ENCODE measurements around the gene P2RY11.

P2RY11 gene

DNA sequence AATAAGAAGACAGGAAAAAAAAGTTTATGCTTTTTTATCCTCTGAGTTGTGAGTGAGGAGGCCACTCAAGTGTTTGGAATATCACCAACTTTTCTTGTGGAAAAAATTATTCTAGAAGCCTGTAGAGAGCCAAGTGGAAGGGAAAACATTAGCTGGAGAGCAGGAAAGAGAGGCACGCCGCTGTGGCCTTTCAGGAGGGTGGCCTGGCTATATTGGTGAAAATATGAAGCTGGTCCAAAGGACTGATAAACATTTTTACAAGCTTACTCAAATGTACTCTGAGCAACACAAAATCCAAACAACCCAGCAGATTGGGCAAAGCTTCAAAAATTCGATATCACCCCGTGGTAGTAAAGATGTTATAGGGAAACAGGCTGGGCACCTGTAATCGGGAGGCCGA is 10.6 kb downstream of the P2RY11 start:
- Mint-ChIP-seq H3K36me3 (ENCODE audit: insufficient read depth) (peaks cover 25% of the 10 kb centered on the region), H3K4me1 (peaks cover 13% of the 10 kb centered on the region), H3K9me3 (no peaks in the 10 kb centered on the region), H3K27me3 (no peaks in the 10 kb centered on the region), H3K27ac (ENCODE audit: low read depth) (no peak overlapping the region), H3K4me3 (no peak overlapping the region)
- ATAC-seq (replicated peaks; ENCODE audit: extremely low read depth, poor library complexity, severe bottlenecking) (no peak), DNase-seq (ENCODE audit: low spot score in 2 of 2) (no peak)

GRCh38 chr19:10124429-10124828 is 12.9 kb downstream of the P2RY11 start:
- DNase-seq (ENCODE audit: low spot score in 2 of 2) (no peak), ATAC-seq (replicated peaks; ENCODE audit: extremely low read depth, poor library complexity, severe bottlenecking) (no peak)
- Mint-ChIP-seq H3K4me1 (peaks cover 6% of the 10 kb centered on the region), H3K36me3 (ENCODE audit: insufficient read depth) (peaks cover 11% of the 10 kb centered on the region), H3K4me3 (no peak overlapping the region), H3K27ac (ENCODE audit: low read depth) (no peak overlapping the region), H3K27me3 (no peaks in the 10 kb centered on the region), H3K9me3 (no peaks in the 10 kb centered on the region)

DNA sequence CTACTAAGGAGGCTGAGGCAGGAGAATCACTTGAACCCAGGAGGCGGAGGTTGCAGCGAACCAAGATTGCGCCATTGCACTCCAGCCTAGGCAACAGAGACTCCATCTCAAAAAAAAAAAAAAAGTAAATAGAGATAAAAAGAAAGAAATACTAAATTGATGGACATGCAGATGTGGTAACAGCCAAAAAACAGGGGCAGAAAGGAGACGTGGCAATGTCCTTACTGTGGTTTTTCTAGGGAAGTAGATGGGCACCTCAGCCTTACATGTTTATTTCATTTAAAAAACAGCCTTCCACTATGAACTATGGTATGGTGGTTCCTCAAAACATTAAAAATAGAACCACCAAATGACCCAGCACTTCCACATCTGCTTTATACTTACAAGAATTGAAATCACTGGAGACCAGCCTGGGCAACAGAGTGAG is 14.7 kb downstream of the P2RY11 start:
- peaks cover 9% of the 10 kb centered on the region for H3K36me3 Mint-ChIP-seq (ENCODE audit: insufficient read depth)
- H3K27ac Mint-ChIP-seq (ENCODE audit: low read depth), result no peak overlapping the region

DNA sequence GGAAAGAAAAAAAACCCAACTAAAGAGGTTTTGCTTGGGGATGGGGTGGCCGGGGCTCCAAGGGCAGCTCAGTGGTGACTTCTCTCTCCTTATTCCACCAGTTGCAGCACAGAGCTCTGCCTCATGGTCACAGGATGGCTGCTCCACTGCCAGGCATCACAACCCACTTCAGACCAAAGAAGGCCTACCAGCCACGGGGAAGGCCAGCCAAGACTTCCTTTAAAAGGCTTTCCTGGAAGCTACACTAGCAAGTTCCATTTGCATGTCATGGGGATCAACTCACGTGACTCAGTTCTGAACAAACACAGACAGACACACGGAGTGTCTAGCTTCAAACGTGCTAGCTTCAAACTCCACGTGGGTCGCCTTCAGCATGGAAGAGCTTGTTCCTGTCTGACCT is 21.4 kb downstream of the P2RY11 start:
- DNase-seq (ENCODE audit: low spot score in 2 of 2) (no peak), ATAC-seq (replicated peaks; ENCODE audit: extremely low read depth, poor library complexity, severe bottlenecking) (no peak)
- H3K4me1 Mint-ChIP-seq, result peaks cover 5% of the 10 kb centered on the region
- peak overlapping the region; percentile 55 for H3K27ac Mint-ChIP-seq (ENCODE audit: low read depth)
- no peaks in the 10 kb centered on the region for H3K27me3 Mint-ChIP-seq
- no peaks in the 10 kb centered on the region for H3K9me3 Mint-ChIP-seq
- peaks cover 26% of the 10 kb centered on the region for H3K36me3 Mint-ChIP-seq (ENCODE audit: insufficient read depth)
- H3K4me3 Mint-ChIP-seq, result no peak overlapping the region

More for the DNA sequence above, 14.7 kb downstream of the P2RY11 start:
- Mint-ChIP-seq H3K9me3 (no peaks in the 10 kb centered on the region), H3K4me1 (no peaks in the 10 kb centered on the region), H3K27me3 (no peaks in the 10 kb centered on the region), H3K4me3 (no peak overlapping the region)
- ATAC-seq (replicated peaks; ENCODE audit: extremely low read depth, poor library complexity, severe bottlenecking), result no peak
- DNase-seq (ENCODE audit: low spot score in 2 of 2), result no peak

DNA sequence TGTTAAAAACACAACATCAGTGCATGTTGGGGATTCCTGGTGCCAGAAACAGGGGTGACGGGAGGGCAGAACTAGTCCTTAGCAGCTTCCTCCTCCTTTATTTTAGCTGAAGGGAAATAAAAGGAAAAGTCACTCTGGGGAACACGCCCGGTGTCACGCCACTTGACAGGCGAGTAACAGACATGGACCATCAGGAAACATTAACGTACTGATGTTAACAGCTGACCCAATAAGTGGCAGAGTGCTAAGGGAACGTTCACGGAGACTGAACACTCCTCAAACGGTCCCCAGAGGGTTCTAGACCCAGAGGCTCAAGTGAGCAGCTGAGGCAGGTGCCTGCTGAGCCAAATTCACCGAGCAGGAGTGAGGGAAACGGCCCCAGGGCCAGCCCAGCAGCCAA is 22.1 kb downstream of the P2RY11 start:
- no peaks in the 10 kb centered on the region for H3K9me3 Mint-ChIP-seq
- no peak for ATAC-seq (replicated peaks; ENCODE audit: extremely low read depth, poor library complexity, severe bottlenecking)
- peaks cover 5% of the 10 kb centered on the region for H3K4me1 Mint-ChIP-seq
- no peaks in the 10 kb centered on the region for H3K27me3 Mint-ChIP-seq
- peaks cover 26% of the 10 kb centered on the region for H3K36me3 Mint-ChIP-seq (ENCODE audit: insufficient read depth)
- no peak for DNase-seq (ENCODE audit: low spot score in 2 of 2)
- H3K4me3 Mint-ChIP-seq, result no peak overlapping the region
- no peak overlapping the region for H3K27ac Mint-ChIP-seq (ENCODE audit: low read depth)

- H3K27me3 Mint-ChIP-seq, result no peaks in the 10 kb centered on the region
Observed at GRCh38 chr19:10134040-10134439, 22.5 kb downstream of the P2RY11 start.

GRCh38 chr19:10135551-10136334 is 24.2 kb downstream of the P2RY11 start:
- no peak overlapping the region for H3K27ac Mint-ChIP-seq (ENCODE audit: low read depth)
- peaks cover 33% of the 10 kb centered on the region for H3K36me3 Mint-ChIP-seq (ENCODE audit: insufficient read depth)

More at GRCh38 chr19:10134040-10134439, 22.5 kb downstream of the P2RY11 start:
- ATAC-seq (replicated peaks; ENCODE audit: extremely low read depth, poor library complexity, severe bottlenecking), result no peak
- Mint-ChIP-seq H3K36me3 (ENCODE audit: insufficient read depth) (peaks cover 28% of the 10 kb centered on the region), H3K27ac (ENCODE audit: low read depth) (no peak overlapping the region), H3K4me1 (peaks cover 5% of the 10 kb centered on the region), H3K4me3 (no peak overlapping the region), H3K9me3 (no peaks in the 10 kb centered on the region)
- DNase-seq (ENCODE audit: low spot score in 2 of 2), result no peak

DNA sequence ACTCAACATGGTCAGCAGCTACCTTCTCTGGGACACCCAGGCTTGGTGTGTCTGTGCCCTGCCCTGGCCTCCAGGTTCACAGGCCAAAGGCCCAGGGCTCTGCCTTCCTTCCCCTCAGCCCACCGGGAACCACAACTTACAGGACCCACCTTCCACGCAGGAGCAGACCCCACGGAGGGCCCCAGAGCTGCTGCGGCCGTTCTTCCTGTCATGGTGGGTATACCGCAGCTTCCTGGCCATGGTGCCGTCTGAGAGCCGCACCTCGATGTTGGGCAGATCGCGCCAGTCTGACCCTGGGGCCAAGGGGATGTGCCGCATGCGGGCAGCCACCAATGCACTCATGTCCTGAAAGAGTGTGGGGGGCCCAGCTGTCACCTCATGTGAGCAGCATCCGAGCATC is 25.4 kb downstream of the P2RY11 start:
- Mint-ChIP-seq H3K4me1 (peaks cover 7% of the 10 kb centered on the region), H3K36me3 (ENCODE audit: insufficient read depth) (peaks cover 32% of the 10 kb centered on the region), H3K27ac (ENCODE audit: low read depth) (peak overlapping the region; percentile 53), H3K9me3 (no peaks in the 10 kb centered on the region), H3K4me3 (no peak overlapping the region), H3K27me3 (no peaks in the 10 kb centered on the region)
- DNase-seq (ENCODE audit: low spot score in 2 of 2) (no peak), ATAC-seq (replicated peaks; ENCODE audit: extremely low read depth, poor library complexity, severe bottlenecking) (no peak)

More at GRCh38 chr19:10135551-10136334, 24.2 kb downstream of the P2RY11 start:
- no peak for DNase-seq (ENCODE audit: low spot score in 2 of 2)
- H3K27me3 Mint-ChIP-seq, result no peaks in the 10 kb centered on the region
- no peaks in the 10 kb centered on the region for H3K9me3 Mint-ChIP-seq
- H3K4me3 Mint-ChIP-seq, result no peak overlapping the region
- H3K4me1 Mint-ChIP-seq, result peaks cover 5% of the 10 kb centered on the region
- no peak for ATAC-seq (replicated peaks; ENCODE audit: extremely low read depth, poor library complexity, severe bottlenecking)

DNA sequence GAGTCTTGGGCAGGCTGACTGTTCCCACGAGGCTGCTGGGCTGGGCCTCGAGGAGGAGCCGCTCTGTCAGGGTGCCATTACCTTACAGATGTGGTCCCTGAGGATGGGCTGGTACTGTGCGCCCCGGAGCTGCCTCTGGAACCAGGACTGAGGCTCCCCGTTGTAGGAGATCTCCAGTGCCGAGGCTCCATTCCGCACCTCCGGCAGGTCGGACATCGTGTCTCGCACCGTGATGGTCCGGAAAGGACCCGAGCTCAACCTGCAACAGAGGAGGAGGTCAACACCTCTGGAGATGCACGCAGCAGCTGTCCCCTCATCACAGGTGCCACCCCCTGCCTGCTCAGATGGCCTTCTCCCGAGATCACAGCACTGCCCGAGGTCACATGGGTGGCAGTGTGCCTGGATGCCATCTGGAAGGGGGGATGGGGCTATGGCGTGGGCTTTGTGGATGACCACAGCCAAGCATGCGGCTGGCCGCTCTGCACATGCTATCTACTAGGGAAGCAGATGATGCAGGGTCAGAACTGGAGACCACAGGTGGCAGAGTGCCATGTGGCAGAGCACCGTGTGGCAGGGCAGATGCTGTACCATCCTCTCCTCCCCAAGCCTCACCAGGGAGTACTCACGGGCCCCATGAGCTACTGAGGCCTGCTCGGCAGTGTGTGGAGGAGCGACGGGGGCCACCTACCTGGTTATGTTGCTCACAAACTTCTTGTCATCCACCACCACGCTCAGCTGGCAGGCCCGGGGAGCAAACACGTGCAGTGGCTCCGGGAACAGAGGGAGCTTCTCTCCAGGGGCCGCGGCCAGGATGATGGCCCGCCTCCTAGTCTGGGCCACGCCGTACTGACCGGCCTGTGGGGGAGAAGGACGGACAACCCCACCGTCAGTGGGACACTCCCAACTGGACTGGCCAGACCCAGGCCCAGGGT is 26.5 kb downstream of the P2RY11 start:
- ATAC-seq (replicated peaks; ENCODE audit: extremely low read depth, poor library complexity, severe bottlenecking), result no peak
- H3K4me1 Mint-ChIP-seq, result peaks cover 15% of the 10 kb centered on the region
- peaks cover 28% of the 10 kb centered on the region for H3K36me3 Mint-ChIP-seq (ENCODE audit: insufficient read depth)
- H3K4me3 Mint-ChIP-seq, result no peak overlapping the region
- H3K27me3 Mint-ChIP-seq, result no peaks in the 10 kb centered on the region
- no peaks in the 10 kb centered on the region for H3K9me3 Mint-ChIP-seq
- no peak overlapping the region for H3K27ac Mint-ChIP-seq (ENCODE audit: low read depth)
- no peak for DNase-seq (ENCODE audit: low spot score in 2 of 2)

- DNase-seq (ENCODE audit: low spot score in 2 of 2) (no peak), ATAC-seq (replicated peaks; ENCODE audit: extremely low read depth, poor library complexity, severe bottlenecking) (no peak)
- Mint-ChIP-seq H3K27me3 (no peaks in the 10 kb centered on the region), H3K27ac (ENCODE audit: low read depth) (no peak overlapping the region), H3K4me1 (peaks cover 22% of the 10 kb centered on the region), H3K4me3 (no peak overlapping the region), H3K9me3 (no peaks in the 10 kb centered on the region), H3K36me3 (ENCODE audit: insufficient read depth) (peaks cover 31% of the 10 kb centered on the region)
Observed at GRCh38 chr19:10138879-10139795, 27.6 kb downstream of the P2RY11 start.

DNA sequence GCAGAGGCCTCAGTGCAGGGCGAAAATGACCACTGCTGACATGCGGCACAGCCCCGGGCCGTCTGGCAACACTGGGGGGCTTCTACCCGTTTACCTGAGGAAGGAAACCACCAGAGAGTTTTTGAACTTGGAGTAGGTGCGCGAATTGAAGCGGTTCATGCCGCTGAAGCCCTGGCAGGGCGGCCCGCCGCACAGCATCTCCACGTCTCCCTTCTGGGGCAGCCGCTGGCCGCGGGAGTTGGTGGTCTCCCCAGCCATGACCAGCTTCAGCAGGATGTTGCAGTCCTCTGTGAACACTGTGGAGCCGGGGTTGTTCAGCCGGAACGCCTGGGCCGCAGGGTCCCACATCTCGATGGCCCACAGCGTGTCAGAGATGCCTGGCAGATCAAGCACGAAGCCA is 28.5 kb downstream of the P2RY11 start:
- ATAC-seq (replicated peaks; ENCODE audit: extremely low read depth, poor library complexity, severe bottlenecking) (no peak), DNase-seq (ENCODE audit: low spot score in 2 of 2) (no peak)
- Mint-ChIP-seq H3K27me3 (no peaks in the 10 kb centered on the region), H3K4me3 (no peak overlapping the region), H3K9me3 (no peaks in the 10 kb centered on the region), H3K36me3 (ENCODE audit: insufficient read depth) (peaks cover 32% of the 10 kb centered on the region), H3K27ac (ENCODE audit: low read depth) (no peak overlapping the region), H3K4me1 (peaks cover 27% of the 10 kb centered on the region)

GRCh38 chr19:10141479-10141878 is 30.0 kb downstream of the P2RY11 start:
- no peak for ATAC-seq (replicated peaks; ENCODE audit: extremely low read depth, poor library complexity, severe bottlenecking)
- H3K27me3 Mint-ChIP-seq, result no peaks in the 10 kb centered on the region
- peak overlapping the region; percentile 95 for H3K27ac Mint-ChIP-seq (ENCODE audit: low read depth)
- H3K9me3 Mint-ChIP-seq, result no peaks in the 10 kb centered on the region
- DNase-seq (ENCODE audit: low spot score in 2 of 2), result no peak
- H3K4me3 Mint-ChIP-seq, result peak overlapping the region; percentile 71
- peaks cover 27% of the 10 kb centered on the region for H3K4me1 Mint-ChIP-seq
- peaks cover 38% of the 10 kb centered on the region for H3K36me3 Mint-ChIP-seq (ENCODE audit: insufficient read depth)
